Measurements from ENCODE around the gene DMBX1. TPM values are rescaled to one million over a fixed set of nuclear protein-coding genes. Genes with fewer than 3 reads are reported as not detected.
A peak's percentile ranks its signal among the peaks of the same experiment; 100 is the strongest.

DMBX1 gene
- total and polyA plus RNA-seq, 2 of the 13 experiments (the other 11 are each of a cell fraction or from before 2014, with no cell fraction given): not detected

GRCh38 chr1:46450160-46450517, 39.5 kb upstream of the DMBX1 start:
- no peak overlapping the region for H3K4me3 ChIP-seq (replicated peaks in 1 of 3; ENCODE audit: insufficient read depth in 1 of 3, low read depth in 2 of 3, low read length in 3 of 3)
- ChIA-PET POLR2A (no interaction called here), CTCF (ENCODE audit: low intra/inter-chr PET ratio, low total read pairs) (interaction anchor here (0.9 kb wide), 1 partner anchor 78 kb away, joined by 3 read pairs; no protein-coding TSS in a partner anchor)
- no peak overlapping the region for H3K9ac ChIP-seq (ENCODE audit: insufficient read depth, low read depth, low read length)
- intact Hi-C loops (cut with micrococcal nuclease; ENCODE audit: unreplicated experiment) (no loop called here), in situ Hi-C loops (cut with HindIII; ENCODE audit: extremely low pct_ligation_motif_present, low pct_unique_long_range_greater_than_20kb) (no loop called here)
- ATAC-seq (no peak), DNase-seq (ENCODE audit: low spot score) (no peak), FAIRE-seq (no peak)
- H3K27me3 ChIP-seq (ENCODE audit: control insufficient read depth in 1 of 2, insufficient read depth in 2 of 2, low read length in 2 of 2): peaks cover 10 to 86% of the 10 kb centered on the region in 2 experiments
- H3K79me2 ChIP-seq (ENCODE audit: insufficient read depth, low read length): no peaks in the 10 kb centered on the region
- no TSS peak for BruUV-seq (replicated peaks)
- no peaks in the 10 kb centered on the region for H3K36me3 ChIP-seq (replicated peaks in 1 of 2; ENCODE audit: control insufficient read depth in 1 of 2, insufficient read depth in 2 of 2, low read length in 2 of 2)
- H3K4me1 ChIP-seq (ENCODE audit: insufficient read depth, low read length): no peaks in the 10 kb centered on the region
- H4K20me1 ChIP-seq (ENCODE audit: insufficient read depth, low read length): no peaks in the 10 kb centered on the region
- TF ChIP-seq BCLAF1 (IDR thresholded peaks at IDR 0.05) (no peak), KLF15 (CRISPR knock-in tag; IDR thresholded peaks at IDR 0.05; ENCODE audit: borderline replicate concordance) (no peak), ZNF713 (CRISPR knock-in tag; IDR thresholded peaks at IDR 0.05) (no peak)
- no peak overlapping the region for H3K27ac ChIP-seq (ENCODE audit: extremely low read length, insufficient read depth, low read length)
- no peak overlapping the region for H2AFZ ChIP-seq (ENCODE audit: low read length)
- H3K9me3 ChIP-seq (ENCODE audit: low read length): no peaks in the 10 kb centered on the region
- 0% methylated on average over 1 of the region's 1 CpG for WGBS (ENCODE audit: low lambda C conversion rate)
- H3K4me2 ChIP-seq (ENCODE audit: low read depth, low read length): no peak overlapping the region

DNA sequence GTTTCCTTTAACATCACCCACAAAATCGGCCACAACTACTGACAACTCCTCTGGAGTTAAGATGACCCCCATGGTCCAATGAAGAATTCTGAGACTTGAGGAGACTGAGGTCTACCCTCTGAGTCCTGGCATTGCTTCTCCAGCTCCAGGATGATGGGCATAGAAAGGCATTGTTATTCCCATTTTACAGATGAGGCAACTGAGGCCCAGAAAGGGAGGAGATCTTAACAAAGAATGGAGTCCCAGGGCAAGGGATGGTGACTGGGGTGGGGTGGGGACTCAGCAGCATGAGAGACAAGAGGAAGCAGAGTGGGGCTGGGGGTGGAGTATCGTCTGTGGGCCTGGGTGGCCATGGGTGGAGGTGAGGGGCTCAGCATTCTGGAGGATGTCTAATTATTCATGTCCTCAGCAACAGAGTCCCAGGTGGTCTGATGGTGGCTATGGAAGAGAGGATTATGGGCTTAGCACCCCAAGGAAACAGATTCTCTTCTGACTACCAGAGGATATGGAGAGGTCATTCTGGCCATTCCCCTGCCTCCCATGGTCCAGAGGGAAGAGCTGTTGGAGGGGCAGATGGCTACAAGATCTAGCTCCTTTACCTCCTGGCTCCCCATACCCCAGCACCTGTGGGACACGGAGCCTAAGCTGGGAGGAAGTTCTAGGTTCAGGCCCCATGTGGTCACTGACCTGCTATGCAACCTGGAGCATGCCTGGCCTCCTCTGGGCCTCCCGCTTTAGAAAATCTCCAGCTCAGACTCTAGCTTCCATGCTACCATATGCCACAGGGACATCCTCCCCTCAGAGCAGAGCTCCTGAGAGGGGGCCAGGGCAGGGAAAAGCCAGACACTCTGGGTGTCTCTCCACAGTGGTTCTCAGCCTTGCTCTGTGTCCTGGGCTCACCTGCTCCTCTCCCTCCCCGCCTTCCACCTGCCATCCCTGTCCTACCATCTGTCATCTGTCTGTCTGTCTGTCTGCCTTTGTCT, 37.4 kb upstream of the DMBX1 start:
- CTCF ChIA-PET (ENCODE audit: low intra/inter-chr PET ratio, low total read pairs): no interaction called here
- no peak for FAIRE-seq

More for the DNA sequence above, 37.4 kb upstream of the DMBX1 start:
- BruUV-seq (replicated peaks): no TSS peak
- no peaks in the 10 kb centered on the region for H3K36me3 ChIP-seq (replicated peaks in 1 of 2; ENCODE audit: control insufficient read depth in 1 of 2, insufficient read depth in 2 of 2, low read length in 2 of 2)
- POLR2A ChIA-PET: no interaction called here
- in situ Hi-C loops (cut with HindIII; ENCODE audit: extremely low pct_ligation_motif_present, low pct_unique_long_range_greater_than_20kb): no loop called here
- no peak overlapping the region for H3K9ac ChIP-seq (ENCODE audit: insufficient read depth, low read depth, low read length)
- intact Hi-C loops (cut with micrococcal nuclease; ENCODE audit: unreplicated experiment): no loop called here
- ATAC-seq (peak; percentile 43; the same call in 2 of the 3 replicates), DNase-seq (ENCODE audit: low spot score) (no peak)
- H3K9me3 ChIP-seq (ENCODE audit: low read length): no peaks in the 10 kb centered on the region
- no peak overlapping the region for H3K27ac ChIP-seq (ENCODE audit: extremely low read length, insufficient read depth, low read length)
- 6% methylated on average over 5 of the region's 5 CpGs for WGBS (ENCODE audit: low lambda C conversion rate)
- H3K27me3 ChIP-seq (ENCODE audit: control insufficient read depth in 1 of 2, insufficient read depth in 2 of 2, low read length in 2 of 2): peaks cover 10 to 73% of the 10 kb centered on the region in 2 experiments
- no peaks in the 10 kb centered on the region for H3K79me2 ChIP-seq (ENCODE audit: insufficient read depth, low read length)
- H3K4me2 ChIP-seq (ENCODE audit: low read depth, low read length): no peak overlapping the region
- H2AFZ ChIP-seq (ENCODE audit: low read length): no peak overlapping the region
- TF ChIP-seq ZNF629 (CRISPR knock-in tag; conservative IDR thresholded peaks at IDR 0.05): 0 out of 2 replicates have a peak, but pooled peaks have one; percentile 16
- TF ChIP-seq, protein P1, sequence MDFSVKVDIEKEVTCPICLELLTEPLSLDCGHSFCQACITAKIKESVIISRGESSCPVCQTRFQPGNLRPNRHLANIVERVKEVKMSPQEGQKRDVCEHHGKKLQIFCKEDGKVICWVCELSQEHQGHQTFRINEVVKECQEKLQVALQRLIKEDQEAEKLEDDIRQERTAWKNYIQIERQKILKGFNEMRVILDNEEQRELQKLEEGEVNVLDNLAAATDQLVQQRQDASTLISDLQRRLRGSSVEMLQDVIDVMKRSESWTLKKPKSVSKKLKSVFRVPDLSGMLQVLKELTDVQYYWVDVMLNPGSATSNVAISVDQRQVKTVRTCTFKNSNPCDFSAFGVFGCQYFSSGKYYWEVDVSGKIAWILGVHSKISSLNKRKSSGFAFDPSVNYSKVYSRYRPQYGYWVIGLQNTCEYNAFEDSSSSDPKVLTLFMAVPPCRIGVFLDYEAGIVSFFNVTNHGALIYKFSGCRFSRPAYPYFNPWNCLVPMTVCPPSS (IDR thresholded peaks at IDR 0.05): no peak
- H4K20me1 ChIP-seq (ENCODE audit: insufficient read depth, low read length): no peaks in the 10 kb centered on the region
- no peaks in the 10 kb centered on the region for H3K4me1 ChIP-seq (ENCODE audit: insufficient read depth, low read length)
- no peak overlapping the region for H3K4me3 ChIP-seq (replicated peaks in 1 of 3; ENCODE audit: insufficient read depth in 1 of 3, low read depth in 2 of 3, low read length in 3 of 3)
